Umbilical cord (tissue), 2 donors: ENCODE results near the gene C1QTNF9B. TPM values are rescaled to one million over a fixed set of nuclear protein-coding genes. Genes with fewer than 3 reads are reported as not detected.
"Not testable (repeated sequence)": the region's sequence is repeated elsewhere in the genome, so short reads cannot be mapped to it uniquely, and the experiment has no call there.

Source experiments
- DNase-seq: peaks from one replicate; pipeline ENCODE4 v3.0.0-alpha.2; 2015; ENCODE audit warnings: low spot score
- total RNA-seq: library from RNA; depleted of rRNA; stranded (reverse); fragments of >200 nt; gene quantifications from one replicate; pipeline ENCODE4 v1.2.3, GENCODE V29; 2014; ENCODE audit warnings: low replicate concordance; ENCODE audit not compliant: insufficient read depth

C1QTNF9B gene
- total RNA-seq, 1 donor from 2014 or later, result 3.6 TPM

DNA sequence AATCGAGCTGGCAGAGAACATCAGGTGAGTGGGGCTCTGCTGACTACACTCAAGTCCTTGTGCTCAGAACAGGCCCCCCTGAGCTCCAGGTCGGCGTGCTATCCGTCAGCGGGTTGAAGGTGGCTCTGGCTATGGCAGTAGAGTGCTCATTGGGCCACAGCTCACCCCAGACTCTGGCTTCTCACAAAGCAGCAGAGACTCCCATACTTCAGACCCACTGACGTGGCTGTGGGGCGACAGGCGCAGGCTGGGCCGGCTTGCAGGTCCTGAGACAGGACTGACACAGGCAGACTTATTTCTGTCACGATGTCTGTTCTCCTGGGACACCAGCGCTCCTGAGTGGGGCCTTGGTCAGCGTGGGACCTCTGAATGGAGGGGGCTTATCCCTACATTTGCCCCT is 2.6 kb downstream of the C1QTNF9B start:
- not testable (repeated sequence) for DNase-seq

DNA sequence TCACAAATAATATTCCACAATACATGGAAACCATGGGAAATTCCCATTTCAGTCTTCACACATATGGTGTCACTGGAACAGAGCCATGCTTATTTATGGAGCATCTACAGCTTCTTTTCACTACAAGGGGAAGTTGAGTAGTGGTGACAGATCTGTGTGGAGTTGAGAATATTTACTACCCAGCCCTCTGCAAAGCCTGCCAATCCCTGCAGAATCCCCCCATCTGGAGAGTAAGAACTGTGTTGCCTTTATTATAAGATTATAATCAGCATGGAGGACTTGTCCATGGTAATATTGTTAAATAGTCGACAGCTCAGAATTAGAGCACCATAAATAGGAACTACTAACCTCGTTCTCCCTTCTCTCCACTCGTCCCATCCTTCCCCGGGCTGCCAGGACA is 3.5 kb downstream of the C1QTNF9B start:
- DNase-seq, result not testable (repeated sequence)

DNA sequence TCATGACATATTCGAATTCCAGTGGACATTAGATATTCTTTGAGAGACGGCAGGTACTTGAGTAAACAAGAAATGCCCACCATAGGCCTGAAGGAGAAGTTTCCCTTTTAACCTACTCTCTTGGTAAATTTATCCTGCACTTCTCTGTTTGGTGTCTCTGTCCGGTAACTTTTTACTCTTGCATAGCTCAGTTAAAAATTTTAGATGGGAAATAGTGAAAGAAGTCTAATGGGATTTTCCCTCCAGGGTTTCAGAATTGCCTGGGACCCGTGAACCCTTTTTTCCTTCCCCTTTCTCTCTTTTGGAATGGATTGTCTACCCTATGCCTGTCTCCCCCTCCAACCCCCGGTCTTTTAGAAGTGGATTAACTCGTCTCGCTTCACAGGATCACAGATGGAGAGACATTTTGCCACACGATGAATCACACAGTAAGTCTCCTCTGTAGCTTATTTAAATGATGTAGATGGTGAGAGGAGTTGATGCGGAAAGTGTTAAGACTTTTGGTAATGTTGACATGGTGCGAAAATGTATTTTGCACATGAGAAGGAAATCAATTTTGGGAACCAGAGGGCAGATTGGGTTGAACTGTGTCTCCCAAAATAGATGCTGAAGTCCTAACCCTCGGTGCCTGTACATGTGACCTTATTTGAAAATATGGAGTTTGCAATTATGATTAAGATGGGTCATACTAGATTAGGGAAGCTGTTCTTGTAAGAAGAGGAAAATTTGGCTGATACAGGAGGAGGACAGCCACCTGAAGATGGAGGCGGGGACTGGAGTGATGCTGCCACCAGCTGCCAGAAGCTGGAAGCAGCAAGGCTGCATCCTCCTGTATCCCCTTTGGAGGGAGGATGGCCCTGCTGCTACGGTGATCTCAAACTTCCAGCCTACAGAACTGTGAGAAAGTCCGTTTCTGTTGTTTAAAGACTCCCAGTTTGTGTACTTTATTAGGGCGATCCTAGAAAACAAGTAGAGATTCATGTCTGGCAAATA is 7.4 kb downstream of the C1QTNF9B start:
- DNase-seq, result no peak

DNA sequence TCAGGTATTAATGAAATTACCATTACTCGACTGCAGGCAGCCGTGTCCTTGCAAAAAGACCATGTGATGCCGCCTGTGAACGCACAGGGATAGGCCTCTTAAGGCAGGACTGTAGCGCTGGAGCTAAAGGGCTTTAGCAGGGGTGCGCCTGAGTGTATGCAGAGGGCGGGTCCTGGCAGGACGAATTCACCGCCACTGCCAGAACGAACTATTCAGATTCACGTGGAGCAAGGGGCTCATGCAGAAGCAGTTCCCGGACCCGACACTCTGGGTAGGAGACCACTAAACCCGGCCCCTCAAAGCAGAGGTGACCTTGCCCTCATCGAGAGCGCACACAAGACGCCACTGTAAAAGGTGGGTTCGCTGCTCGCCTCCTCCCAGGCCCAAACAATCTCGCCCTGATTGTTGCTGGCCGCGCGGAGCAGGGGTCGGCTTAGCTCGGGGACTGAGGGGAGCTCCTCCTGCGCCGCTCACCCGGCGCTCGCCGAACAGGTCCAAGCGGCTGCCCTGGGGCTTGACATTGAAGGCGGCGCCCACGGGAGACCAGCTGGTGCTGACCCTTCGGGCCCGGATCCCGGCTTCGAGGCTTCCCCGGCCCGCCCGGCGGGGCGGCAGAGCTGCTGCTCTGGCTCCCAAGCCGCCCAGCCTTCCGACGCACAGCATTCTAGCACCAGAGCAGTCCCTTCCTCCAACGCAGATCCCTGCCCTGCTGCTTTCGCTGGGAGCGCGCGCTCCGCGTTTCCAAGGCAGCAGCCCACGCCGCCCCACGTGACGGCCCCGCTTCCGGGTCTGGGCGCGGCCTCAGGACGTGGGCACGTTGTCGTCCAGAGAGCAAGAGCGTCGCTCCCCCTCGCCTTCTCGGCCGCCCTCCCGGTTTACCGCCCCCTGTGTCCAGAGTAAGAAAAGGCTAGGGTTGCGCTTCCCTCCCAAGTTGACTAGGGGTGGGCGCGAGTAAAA is 8.4 kb downstream of the C1QTNF9B start, which contains the start of gene MIPEP:
TSS of gene MIPEP (minus strand) at position 743 of the 957 bp plus-strand sequence. CDS start at position 663, 80 bp downstream.
- peak; percentile 99 for DNase-seq

DNA sequence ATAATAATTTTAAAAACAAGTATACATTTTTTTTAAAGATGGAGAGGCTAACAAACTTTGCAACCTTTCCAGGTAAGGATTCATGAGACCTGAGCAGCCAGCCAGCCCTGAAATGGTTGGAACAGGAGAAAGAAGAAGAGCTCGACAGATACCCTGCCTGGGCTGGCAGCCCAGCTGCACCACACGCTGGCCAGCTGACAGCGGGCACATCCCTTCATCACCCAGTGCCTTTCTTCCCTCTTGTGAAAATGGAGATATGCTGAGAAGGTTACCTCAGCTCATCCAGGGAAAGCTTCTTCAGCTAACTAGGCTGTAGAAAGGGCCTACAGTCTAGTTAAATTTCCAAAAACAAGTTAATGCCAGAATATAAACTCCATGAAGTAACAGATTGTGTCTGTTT is 12.9 kb downstream of the C1QTNF9B start:
- DNase-seq, result not testable (repeated sequence)

DNA sequence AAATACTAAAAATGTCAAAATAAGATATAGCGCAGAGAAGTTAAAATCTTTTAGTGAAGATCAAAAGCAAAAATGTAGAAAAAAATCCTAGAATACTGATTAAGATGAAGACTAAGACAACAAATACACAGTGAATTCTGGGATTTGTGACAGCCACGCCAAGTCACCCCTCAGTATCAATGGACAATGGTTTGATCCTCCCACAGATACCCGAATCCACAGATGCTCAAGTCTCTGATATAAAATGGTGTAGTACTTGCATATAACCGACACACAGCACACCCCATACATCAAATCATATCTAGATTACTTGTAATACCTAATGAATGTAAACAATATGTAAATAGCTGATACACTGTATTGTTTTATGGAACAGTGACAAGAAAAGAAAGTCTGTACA is 14.0 kb downstream of the C1QTNF9B start:
- no peak for DNase-seq

DNA sequence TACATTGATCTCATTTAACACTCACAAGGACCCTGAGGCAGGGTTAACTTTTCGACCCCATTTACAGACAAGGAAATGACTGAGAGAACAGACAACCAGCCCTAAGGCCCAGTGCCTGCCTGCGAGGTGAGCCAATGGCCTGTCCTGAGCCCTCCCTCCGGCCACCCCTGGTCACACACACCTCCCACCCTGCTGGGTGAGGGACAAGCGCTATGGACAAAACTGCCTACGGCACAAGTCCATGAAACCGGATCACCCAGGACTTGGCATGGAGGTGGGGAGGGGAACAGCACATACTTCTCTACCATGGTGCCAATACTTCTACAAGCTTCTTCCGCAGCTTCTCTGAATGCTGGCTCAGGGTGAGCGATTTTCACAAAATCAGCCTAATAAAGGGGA is 15.9 kb downstream of the C1QTNF9B start:
- not testable (repeated sequence) for DNase-seq

DNA sequence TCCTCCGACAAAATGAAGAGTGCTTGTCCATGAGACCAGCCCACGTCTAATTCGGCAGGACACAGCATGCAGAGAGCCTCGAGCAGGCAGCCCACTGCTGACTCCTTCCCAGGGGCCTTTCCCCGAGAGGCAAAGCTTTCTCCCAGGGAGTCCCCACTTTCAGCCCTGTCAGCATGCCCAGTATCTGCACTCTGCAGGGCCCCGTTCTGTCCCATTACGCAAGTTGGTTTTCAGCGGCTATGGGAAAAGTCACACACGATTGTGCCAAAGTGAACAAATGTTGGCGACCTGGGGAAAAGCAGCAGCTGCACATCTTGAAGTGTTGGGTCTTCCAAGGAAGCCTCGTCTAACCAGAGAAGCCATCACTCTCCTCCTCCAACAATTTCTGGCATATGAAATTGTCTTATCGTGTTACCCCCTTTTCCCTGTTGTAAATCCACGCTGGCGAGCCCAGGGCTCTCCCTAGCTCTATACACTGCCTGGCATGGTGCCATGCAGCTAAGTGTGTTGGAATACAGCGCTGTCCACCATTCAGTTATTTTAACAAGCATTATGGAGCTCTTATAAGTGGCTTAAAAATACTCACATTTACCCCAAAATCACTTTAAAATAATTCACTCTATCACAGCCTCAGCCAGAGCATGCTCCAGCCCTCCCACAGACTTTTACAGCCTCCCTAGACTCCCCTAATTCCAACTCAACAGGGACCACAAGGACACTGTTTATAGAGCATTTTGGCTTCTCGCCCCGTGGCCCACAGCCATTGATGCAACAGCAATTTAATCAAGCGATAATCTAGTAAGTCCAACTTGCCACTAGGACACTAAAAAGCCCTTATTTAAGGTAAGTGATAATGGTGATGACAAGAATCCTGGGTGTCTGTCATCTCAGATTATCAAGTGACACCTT is 16.6 kb downstream of the C1QTNF9B start:
- not testable (repeated sequence) for DNase-seq

DNA sequence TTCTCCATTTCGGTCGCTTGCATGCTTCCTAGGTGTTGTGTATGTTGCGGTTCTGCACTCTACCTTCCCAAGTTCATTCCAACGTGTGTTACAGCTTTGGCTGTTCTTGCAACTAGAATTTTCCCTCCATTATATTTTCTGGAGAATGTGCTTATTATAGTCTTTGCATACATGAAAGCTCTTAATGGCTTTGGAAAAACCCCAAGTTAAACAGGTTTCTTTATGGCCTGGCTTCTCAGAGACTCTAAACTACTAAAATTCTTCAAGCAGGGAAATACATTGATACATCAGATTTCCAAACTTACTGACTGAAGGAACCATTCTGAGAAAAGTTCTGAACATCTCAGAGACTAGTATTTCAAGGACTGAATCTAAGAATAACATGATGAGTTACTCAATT is 20.0 kb downstream of the C1QTNF9B start:
- no peak for DNase-seq

DNA sequence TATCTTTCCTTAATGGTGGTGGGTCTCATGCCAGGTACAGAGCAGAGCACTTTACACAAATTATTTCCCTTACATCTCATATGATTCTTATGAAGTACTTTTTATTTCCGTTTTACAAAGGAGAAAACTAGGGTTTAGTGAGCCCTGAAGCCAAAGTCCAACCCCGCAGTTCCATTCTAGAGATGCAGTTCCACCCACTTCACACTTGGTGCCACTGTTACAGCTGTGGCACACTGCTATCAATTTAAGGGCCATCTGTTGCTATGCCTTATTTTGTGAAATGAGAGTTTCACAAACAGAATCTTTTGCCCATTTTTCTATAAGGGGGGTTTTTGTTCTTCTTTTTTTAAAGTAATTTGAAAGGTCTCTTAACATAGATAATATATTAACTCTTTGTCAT is 21.0 kb downstream of the C1QTNF9B start:
- DNase-seq, result no peak

DNA sequence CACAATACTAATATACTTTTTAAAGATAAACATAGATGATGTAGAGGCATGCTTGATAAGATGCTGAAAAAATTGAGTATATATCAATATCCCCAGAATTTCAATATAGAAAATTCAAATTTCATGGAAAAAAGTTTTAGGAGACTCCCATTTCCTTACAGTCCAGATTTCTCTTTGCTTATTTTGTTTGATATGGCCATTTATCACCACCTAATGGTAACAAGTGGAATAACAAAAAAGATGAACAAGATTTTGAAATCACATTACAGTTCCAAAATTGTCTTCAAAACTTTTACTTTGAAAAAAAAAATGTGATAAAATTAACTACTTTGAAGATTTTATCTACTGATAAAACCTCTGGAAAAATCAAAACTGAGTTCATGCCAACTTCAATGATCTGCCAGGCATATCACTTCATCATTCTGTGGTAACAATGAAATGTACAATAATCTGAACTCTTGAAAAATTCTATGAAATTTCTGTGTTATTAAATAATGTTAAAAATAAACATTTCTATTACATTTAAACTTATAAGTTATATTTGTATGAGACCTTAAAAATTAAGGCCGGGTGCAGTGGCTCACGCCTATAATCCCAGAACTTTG is 25.6 kb downstream of the C1QTNF9B start:
- DNase-seq, result peak; percentile 62

DNA sequence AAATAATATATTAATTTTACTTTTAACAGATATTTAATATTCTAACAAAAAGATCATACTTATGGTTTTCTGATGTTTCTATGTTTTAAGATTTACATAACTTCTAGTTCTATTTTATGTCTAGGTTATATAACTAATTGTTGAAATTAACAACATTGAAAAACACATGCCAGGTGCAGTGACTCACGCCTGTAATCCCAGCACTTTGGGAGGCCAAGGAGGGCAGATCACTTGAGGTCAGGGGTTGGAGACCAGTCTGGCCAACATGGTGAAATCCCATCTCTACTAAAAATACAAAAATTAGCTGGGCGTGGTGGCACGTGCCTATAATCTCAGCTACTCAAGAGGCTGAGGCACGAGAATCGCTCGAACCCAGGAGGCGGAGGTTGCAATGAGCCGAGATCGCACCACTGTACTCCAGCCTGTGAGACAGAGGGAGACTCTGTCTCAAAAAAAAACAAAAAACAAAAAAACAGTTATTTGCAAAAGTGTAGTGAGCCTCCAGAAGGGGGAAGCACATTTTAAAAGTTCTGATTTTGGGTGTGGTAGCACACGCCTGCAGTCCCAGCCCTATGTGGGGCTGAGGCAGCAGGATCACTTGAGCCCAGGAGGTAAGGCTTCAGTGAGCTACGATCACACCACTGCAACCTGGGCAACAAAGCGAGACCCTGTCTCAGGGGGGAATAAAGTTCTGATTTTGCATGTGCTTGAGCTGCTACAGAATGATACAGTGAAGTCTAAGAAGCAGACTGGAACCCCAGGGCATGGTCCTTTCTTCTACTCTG is 26.8 kb downstream of the C1QTNF9B start:
- DNase-seq, result no peak

DNA sequence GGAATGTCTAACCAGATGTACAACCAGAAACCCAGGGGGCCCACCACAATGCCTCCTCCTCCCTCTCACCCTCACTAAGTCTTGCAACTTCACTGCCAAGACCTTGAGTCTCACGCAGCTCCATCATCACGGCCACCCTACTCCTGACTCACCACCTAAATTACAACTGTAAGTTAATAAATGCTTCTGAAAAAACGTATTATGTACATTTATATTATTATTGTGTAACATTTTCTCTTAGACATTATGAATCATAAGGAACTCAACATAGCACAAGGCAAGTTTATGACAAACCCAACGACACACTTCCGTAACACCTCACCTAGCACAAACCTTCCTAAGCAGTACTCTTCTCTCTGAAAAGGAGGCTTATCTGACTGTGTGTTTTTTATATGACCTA is 28.8 kb downstream of the C1QTNF9B start:
- peak; percentile 26 for DNase-seq

DNA sequence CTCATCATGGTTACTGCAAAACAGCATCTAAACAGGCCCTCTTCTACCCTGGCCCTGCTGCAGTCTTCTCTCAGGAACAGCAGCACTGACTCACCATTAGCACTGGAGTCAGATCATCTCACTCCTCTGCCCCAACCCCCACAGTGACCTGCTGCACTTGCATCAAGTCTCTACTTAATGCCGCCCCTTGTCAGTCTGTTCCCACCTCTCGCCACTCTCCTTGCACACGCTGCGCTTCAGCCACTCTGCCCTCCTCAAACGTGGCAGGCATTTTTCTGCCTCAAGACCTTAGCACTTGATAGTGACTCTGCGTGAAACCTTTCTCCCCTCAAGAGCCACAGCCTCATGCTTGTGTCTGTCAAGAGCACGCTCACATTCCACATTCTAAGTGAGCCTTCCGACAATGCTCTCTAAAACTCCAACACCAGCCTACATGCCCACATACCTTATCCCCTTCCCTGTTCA is 30.2 kb downstream of the C1QTNF9B start:
- DNase-seq, result peak; percentile 71

DNA sequence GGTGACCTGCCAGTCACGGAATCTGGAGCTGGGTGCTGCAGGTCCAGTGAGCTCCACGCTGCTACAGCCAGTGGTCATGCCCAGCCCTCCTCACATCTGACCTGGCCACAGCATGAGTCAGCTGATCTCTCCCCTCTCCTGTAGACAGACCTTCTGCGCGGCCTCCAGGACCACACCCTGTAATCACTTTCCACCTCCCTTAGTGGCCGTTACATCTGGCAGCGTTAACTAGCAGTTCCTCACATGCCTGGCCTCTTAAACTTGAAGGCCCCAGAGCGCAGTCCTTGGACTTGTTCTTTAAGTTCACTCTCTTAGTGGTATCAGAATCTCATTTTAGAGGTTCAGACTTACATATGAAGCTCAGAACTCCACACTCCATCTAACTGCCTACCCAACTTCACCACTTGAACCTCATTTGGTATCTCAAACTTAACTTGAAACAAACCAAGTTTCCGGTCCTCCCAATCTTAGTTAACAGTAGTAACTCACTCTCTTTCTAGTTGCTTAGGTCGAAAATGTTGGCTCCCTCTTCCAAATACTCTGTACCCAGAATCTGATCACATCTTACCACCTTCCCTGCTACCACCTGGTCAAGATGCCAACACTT is 30.8 kb downstream of the C1QTNF9B start:
- peak; percentile 36 for DNase-seq

DNA sequence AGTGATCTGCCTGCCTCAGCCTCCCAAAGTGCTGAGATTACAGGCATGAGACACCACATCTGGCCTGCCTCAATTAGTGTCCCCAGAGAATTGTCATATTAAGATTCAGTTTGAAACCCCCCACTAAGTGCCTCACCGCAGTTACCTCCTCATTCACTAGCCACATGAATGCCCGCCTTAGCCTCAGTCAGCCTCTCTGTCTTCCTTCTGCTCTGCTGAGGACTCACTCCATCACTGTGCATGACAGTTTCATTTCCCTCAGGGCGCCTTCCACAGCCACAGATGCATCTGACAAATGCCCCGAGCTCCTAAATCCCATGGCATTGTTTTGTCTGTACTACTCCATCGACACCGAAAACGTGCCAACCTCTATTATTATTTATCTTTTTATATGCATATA is 31.4 kb downstream of the C1QTNF9B start:
- no peak for DNase-seq

DNA sequence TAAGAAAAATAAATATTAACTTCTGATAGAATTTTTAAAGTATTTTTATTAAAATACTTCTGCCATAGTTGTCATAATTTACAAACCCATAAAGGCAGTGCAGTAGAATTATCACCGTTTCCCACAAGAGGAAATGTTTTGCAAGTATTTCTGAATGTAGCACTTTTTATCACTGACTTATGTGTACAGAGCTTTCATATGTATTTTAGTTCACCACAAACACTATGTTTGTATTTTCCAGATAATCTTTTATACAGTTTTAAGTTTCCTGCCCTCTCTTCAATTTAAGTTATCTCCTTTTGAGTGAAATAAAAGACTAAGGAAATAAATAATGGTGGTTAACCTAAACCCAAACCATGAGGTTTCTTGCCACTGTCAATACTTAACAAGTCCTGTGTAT is 32.3 kb downstream of the C1QTNF9B start:
- DNase-seq, result no peak

DNA sequence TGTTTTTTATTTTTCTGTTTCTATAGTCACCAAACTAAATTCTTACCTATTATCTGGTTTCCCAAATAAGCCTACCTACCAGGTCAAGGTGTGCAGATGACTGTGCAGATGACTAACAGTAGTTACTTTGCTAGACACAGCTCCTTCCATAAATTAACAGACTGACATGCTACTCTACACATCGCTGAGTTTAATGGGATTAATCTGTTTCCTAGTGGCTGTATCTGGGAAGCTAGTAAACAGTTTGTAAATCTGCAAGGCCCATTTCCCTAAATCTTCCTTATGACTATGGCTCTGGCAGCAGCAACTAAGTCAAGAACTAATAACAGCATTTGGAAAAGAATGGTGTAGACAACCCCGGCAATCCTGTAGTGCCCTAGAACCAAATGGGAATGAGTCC is 36.0 kb downstream of the C1QTNF9B start:
- DNase-seq, result no peak

DNA sequence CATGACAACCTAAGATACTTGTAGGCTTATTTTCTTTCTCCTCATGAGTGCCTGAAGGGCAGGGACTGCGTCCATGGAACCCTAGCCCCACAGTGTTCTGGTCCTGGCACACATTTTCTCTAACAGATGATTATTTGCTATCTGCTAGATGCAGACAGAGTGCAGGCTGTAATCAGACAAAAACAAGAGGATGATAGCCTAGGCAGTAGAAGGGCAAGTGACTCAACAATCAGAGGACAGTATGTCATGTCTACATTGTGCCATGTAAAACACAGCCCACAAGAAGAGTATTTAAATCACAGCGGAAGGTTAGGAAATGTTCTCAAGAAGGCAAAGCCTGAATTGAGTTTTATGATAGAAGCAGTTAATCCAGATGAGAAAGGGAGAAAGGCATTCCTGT is 37.4 kb downstream of the C1QTNF9B start:
- DNase-seq, result no peak
